GM18858 (cell line): ENCODE results near the gene KCNB1.

Experiments
- ATAC-seq: cut with Tn5 transposase; IDR thresholded peaks from one replicate; pipeline ENCODE4 v1.9.1; 2021; ENCODE audit not compliant: unreplicated experiment

Gene KCNB1

DNA sequence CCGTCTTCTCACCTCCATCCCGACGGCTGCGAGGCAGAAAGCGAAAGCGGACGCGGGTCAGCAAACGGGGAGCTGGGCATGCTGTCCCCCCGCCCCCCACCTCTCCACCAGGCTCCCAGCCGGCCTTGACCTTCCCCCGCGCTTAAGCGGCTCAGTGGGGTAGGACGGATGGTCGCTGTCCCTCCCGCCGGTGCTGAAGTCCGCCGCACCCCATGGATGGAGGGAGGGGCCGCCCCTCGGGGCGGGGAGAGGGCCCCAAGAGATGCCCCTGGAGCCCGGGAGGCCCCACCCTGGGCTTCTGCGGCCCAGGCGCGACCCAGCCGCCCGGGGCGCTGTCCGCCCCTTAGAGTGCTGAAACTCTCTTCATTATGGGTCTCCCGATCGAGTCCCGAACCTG, at the start of gene KCNB1:
Gene KCNB1 (minus strand): TSS at position 48 of the 397 bp plus-strand sequence. CDS start 188 bp downstream, outside the sequence.
- no peak for ATAC-seq

DNA sequence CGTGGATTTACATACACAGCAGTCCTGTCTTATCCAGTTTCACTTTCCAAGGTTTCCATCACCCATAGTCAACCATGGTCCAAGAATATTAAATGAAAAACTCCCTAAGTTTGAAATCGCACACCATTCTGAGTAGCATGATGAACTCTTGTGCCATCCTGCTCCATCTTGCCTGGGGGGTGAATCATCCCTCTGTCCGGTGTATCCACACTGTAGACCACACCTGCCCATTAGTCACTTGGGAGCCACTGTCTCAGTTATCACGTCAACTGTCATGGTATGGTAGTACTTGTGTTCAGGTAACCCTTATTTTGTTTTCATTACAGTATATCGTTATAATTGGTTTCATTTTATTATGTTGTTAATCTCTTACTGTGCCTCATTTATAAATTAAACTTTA, 47.0 kb upstream of the KCNB1 start:
- no peak for ATAC-seq

DNA sequence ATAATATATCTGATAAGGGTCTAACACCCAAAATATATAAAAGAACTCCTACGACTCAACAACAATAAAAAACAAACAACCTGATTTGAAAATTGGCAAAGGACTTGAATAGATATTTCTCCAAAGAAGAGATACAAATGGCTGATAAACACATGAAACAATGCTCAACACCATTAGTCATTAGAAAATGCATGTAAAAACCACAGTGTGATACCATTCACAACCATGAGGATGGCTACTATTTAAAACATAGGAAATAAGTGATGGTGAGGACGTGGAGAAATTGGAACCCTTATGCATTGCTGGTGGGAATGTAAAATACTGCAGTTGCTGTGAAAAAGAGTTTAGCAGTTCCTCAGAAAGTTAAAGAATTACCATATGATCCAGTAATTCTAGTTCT, 44.1 kb upstream of the KCNB1 start:
- no peak for ATAC-seq

DNA sequence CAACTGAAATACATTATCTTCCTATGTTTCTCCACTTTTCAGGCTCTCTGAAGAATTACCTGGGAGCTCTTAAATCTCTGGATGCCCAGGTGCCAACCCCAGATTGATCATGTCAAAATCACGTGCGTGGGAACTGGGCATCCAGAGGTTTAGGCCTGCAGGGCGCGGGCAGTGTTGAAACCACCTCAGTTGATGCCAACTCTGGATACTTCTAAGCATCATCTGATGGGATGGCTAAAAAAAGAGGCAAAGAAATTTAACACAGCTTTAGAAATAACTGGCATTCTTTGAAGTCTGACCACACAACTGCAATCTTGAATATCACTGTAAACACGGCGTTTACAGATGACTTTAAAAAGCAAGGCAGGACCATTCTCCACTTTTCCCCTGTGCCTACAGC, 43.6 kb upstream of the KCNB1 start:
- no peak for ATAC-seq

DNA sequence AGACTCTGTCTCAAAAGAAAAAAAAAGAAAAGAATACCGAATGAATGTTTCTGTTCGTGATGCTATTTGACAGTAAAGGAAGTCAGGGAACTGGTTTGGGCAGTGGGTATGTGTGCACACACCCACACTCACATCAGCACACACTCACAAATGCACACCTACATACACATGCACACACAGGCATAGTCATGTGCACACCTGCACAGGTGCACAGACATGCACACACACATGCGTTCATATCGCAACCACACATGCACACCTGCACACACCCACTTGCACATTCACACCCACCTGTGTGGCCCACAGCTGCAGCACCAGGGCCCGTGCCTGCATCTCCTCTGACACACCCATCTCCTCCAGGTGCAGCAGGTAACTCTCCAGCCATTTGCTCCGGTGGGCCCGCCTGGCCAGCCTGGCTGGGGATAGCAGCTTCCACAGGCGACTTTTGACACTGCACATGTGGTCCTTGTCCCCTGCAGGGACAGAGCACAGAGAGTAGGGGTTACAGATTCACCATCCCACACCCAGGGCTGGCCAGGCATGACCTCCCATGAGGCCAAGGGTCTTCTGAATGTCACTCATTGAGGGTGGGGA, 41.4 kb upstream of the KCNB1 start:
- no peak for ATAC-seq

DNA sequence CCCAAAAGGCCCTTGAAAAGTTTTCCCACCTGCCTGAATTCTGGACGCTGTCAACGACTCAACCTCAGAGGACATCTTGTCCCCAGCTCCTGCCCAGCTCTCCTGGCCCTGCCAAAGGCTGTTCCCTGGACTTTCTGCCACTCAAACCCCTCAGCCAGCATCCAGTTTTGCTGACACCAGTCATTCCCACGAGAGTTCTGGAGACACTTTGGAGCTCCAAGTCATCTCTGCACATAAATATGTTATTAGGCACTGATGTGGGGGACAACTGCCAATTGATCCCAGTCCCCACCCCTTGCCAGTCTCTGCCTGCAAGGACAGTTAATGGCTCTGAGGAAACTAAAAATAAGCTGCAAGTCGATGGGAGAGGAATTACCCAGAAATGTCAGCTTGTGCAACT, 38.9 kb upstream of the KCNB1 start:
- ATAC-seq = no peak

DNA sequence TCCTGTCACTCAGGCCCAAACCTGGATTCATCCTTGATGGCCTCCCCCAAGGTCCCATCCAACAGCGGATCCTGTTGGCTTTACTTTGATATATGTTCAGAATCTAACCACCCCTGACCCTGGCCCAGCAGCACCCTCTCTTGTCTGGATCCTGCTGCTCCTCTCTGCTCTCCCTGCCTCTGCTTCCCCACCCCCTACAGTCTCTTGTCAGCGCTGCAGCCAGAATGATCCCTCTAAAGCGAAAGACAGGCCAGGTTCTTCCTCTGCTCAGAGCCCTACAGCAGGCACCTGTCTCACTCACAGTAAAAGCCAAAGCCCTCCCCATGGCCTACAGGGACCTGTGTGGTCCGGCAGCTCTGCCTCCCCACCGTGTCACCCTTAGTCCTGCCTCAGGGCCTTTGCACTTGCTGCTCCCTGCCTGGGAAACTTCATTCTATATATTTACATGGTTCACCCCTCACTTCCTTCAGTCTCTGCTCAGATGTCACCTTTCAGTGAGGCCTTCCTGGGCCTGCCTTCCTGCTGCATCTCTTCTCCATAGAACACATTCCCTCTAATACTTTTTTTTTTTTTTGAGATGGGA, 37.4 kb upstream of the KCNB1 start:
- no peak for ATAC-seq

DNA sequence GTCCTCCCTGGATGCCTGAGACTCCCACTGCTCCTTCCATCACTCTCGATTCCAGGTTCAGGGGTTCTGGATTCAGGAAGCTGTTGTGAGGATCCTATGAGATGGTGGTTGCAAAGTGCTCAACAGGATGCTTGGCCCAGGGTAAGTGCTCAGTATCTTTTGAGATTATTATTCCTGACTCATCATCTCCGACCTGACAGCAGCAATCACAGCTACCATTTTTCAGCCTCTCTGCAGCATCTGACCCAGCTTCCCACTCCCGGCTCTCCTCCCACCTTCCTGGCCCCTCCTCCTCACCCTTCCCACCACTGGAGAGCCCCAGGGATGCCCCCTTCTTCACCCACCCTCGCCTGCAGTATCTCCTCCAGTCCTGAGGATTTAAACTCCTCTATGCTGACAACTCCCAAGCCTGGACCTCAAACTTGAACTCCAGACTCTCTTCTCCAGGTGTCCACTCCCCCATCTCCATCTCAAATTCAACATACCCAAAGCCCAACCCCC, 36.8 kb upstream of the KCNB1 start:
- no peak for ATAC-seq

DNA sequence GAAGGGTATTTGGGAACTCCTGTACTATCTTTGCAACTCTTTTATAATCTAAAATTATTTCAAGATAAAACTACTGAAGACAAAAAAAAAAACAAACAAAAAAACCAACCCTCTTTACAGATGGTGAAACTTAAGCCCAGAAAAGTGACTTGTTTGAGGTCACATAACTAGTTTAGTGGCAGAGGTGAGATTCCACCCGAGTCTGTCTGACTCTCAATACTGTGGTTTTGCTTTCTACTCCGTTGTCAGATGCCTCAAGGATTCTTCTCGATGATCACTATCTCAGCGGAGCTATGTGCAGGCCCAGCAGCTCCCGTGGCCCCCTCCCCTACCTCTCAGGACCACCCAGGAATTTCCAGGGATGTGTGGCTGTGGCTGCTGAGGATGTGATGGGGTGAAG, 36.1 kb upstream of the KCNB1 start:
- no peak for ATAC-seq

DNA sequence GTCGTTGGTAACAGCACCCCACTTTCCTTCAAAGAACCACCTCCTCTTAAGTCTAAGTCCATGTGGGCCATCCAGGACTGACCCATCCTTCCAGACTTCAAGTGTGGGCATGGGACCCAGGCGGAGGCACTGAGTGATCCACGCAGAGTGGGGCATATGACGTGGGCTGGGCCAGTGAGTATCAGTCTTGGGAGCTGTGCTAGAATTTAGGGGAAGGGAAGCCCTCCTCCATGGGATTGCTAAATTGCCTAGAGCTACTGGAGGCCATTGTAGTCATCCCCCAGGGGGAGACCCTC, 35.3 kb upstream of the KCNB1 start:
- no peak for ATAC-seq

DNA sequence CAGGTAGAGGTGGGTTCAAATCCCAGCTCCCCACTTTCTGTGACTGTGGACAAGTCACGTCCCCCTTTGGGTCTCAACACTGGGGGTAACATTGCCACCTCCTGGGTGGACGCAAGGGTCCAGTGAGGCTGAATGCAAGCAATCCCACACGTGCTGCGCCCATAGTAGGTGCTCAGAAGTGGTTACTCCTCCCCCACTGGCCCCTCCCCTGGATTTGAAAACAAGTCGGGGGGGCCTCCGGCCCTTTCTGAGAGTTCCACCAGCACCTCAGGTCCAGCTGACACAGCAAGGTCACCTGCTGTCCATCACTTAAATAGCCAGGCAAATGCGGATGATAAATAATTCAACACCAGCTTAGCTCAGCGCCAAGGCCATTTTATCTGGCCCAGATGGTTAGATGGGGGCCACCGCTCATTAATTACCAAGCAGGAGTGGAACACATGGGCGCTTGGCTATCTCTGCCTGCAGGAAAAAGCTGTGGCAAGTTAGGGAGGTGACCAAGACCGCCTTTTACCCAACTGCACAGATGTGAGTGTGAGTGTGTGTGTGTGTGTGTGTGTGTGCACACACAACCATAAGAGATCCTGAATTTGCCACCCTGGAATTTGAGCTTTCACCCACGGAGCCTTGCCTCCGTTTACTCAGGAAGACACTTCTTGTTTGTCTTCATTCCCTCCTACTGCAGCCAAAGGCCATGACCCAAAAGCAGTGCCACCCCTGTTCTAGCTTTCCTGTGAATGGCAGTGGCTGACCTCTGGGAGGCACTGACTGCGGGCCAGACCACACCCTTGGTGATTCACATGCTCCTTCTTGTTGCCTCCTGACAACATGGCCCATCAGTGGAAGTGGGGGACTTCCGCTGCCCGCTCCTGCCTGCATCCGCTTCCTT, 34.7 kb upstream of the KCNB1 start:
- no peak for ATAC-seq

DNA sequence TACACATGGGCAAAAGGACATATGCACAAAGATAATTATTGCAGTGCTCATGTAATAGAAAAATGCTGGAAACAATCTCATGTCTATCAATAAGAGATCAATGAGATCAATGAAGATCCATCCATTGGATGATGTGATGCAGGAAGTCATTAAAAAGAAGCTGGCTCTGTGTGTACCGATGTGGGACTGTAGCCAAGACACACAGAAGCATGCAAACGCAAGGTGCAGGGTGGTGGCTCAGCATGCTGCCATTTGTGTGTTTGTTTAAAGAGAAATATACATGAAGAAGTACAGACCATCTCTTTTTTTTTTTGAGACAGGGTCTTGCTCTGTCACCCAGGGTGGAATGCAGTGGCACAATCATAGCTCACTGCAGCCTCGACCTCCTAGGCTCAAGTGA, 33.1 kb upstream of the KCNB1 start:
- no peak for ATAC-seq

DNA sequence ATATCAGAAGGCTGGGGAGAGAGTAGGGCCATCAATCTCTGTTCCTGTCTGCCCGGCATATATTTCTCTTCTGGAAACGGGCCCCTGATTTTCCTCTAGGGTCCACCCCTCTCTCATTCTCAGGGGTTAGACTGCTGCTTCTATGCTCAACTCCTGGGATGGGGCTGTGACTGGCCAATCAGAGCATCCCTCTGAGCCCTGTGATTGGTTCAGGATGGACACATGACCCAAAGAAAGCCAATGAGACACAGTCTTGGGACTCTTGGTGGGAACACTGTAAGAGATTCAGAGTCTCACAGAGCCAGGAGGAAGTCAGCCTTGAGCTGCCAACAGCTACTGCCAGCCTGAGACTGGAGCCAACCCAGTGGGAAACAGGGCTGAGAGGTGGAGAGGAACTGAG, 31.0 kb upstream of the KCNB1 start:
- no peak for ATAC-seq

DNA sequence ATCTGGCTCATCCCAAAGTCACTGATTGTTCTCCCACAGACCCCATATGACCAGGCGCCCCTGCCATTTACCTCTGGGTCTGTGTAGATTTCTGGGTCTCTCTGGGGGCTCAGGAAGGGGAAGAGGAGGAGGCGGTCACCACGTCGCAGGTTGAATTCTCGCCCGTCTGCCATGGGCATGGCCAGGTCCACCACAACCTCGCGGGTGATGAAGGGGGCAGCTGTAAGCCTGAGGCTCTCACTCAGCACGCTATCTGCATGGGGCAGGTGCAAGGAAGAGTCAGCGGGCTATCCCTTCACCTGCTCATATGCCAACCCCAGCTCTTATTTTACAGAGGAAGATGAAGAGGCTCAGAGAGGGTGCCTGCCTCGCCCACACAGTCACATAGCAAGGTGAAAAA, 30.5 kb upstream of the KCNB1 start:
- ATAC-seq = no peak

DNA sequence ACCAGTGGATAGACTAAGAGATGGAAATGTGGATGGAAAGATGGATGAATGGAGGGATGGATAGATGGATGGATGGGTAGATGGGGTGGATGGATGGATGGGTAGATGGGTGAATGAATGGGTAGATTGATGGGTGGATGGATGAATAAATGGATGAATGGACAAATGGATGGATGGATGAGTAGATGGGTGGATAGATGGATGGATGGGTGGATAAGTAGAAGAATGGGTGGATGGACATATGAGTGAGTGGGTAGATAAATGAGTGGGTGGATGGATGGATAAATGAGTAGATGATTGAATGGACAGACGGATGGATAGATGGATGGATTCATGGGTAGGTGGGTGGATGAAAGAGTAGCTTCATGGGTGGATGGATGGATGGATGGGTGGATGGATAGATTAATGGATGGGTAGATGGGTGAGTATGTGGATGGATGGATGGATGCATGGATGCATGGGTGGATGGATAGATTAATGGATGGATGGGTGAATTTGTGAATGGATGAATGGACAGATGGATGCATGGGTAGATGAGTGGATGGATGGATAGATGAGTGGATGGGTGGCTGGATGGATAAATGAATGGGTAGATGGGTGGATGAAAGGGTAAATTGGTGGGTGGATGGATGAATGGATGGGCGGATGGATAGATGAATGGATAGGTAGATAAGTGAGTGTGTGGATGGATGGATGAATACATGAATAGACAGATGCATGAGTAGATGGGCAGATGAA, 29.5 kb upstream of the KCNB1 start:
- no peak for ATAC-seq

DNA sequence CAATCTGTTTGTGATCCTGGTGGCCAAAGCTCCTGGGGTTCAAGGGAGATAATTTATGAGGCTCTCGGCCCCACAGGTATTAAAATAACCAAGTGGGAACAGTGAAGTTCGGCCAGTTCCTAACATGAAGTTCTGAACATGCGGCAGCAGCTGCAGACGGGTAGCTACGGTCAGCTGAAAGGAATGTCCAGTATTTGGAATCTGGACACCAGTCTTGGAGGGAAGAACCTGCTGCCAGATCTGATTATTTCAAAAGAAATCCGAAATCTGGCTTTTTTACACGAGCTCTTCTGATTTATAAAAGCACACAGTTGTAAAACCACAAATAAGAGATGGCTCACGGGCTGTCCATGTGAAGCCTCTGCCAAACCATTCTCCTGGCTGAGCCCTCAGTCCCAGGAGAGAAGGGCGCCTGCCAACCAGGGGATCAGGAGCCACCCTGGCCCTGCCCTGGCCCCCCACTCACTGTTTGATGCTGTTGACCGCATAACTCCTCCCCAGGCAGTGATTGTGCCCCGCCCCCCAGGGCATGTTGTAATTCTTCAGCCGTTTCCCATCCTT, 28.2 kb upstream of the KCNB1 start:
- no peak for ATAC-seq

DNA sequence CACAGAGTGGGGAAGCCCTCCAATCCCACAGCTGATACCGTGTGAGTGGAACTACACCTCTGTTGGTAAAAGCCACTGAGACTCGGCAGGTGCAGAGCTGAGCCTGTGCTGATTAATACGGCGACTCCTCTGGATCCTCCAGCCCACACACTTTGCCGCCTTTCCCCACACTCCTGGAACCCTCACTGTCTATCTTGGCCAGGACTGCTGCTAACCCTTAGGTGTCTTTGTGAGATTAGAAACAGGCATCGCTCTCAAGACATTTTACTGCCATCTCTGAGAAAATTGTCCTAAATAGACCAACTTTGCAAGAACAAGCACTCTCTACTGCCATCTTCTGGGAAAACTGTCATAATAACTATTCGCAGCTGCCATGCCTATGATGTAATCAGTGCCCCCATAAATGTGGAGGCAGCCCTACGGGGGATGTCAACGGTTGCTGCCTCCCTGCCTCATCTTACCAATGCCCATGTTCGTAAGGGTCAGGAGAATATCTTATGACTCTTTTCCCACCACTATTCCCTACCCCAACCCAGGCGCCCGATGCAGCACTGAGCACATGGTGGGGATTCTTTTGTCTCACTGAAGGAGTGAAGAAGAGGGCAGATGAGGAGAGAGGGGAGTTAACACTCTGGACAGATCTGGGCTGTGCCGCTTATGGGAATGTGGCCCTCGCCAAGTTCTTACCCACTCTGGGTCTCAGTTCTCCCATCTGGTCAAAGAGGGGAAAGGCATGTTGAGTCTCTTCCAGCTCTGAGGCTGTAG, 26.1 kb upstream of the KCNB1 start:
- no peak for ATAC-seq

DNA sequence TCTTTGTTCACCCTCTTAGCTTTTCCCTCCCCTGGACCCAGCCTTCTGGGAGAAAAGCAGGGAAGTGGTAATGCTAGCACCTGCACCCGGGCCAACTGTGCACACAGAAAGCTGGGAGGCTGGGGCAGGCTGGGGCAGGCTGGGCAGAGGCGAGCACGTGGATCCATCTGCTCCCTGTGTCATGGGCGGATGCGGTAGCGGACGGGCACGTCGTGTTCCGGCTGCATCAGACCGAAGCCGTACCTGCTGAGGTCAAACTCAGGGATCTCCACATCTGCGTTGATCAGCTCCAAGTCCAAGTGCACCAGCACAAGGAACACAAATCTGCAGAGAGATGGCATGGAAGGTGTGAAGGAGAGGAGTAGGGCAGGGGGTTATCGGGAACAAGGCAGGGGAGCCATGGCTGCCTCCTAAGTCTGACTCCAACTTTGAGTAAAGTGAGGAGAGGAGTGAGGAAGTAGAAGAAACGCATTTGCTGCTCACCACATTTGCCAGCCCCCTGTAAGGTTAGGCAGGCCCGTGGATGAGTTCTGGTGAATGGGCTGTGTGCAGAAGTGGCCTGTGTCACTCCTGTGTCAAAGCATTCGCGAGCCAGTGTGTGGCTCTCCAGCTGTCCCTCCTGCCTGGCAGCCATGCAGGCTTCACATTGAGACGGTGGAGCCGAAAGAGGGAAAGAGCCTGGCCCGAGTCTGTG, 25.4 kb upstream of the KCNB1 start:
- ATAC-seq = no peak

DNA sequence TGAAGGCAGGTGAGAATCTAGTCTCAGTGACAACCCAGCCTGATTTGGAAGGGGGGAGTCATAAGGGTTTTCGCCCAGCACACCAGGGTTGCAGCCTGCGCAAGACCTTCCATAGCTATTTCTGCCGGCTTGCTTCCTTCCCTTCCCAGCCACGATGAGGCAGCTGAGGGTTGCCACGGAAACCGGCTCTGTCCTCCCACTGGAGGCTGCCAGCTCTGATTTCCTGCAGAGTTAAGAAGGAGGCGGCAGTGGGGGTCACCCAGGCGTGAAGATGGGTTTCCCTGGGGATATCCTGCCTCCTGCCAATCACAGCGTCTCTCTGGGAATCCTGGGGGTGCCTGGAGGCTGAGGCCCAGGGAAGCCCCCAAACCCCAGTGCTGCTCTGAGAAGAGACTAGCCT, 23.1 kb upstream of the KCNB1 start:
- ATAC-seq = no peak

DNA sequence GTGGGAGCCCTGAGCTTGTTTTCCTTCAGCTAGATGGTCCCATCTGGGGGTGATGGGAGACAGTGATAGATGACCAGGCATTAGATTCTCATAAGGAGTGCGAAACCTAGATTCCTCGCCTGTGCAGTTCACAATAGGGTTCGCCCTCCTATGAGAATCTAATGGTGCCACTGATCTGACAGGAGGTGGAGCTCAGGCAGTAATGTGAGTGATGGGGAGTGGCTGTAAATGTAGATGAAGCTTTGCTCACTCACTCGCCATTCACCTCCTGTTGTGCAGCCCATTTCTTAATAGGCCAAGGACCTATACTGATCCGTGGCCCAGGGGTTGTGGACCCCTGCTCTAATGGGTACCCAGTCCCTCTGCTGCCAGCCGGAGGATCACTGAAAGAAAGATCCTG, 20.7 kb upstream of the KCNB1 start:
- no peak for ATAC-seq
